Vagina (tissue), 2 donors: ENCODE results near the gene SYT5.

Experiments
- POLR2A ChIP-seq, 2 donors: fragments of 450-650 bp; IDR thresholded peaks; one replicate each; pipeline ENCODE4 v1.6.1; 2017; ENCODE audit warnings: antibody characterized with exemption in 2 of 2, mild to moderate bottlenecking in 2 of 2, moderate library complexity in 2 of 2
- POLR2AphosphoS5 ChIP-seq, 2 donors: sonication (generic); formaldehyde crosslinking; IDR thresholded peaks; one replicate each; pipeline ENCODE4 v1.9.0; 2017; ENCODE audit warnings: antibody characterized with exemption in 2 of 2, mild to moderate bottlenecking in 2 of 2, low read depth in 1 of 2; ENCODE audit not compliant: insufficient read depth in 1 of 2
- TF ChIP-seq, protein P1 (sequence below), 3 experiments: fragments of 450-650 bp in 2 of 3; fragments of 200-600 bp in 1 of 3; sonication (generic) in 1 of 3; IDR thresholded peaks; one replicate each; pipeline ENCODE4 v1.5.1; 2017 to 2019; ENCODE audit warnings: antibody characterized with exemption in 3 of 3, mild to moderate bottlenecking in 2 of 3, moderate library complexity in 2 of 3

DNA sequence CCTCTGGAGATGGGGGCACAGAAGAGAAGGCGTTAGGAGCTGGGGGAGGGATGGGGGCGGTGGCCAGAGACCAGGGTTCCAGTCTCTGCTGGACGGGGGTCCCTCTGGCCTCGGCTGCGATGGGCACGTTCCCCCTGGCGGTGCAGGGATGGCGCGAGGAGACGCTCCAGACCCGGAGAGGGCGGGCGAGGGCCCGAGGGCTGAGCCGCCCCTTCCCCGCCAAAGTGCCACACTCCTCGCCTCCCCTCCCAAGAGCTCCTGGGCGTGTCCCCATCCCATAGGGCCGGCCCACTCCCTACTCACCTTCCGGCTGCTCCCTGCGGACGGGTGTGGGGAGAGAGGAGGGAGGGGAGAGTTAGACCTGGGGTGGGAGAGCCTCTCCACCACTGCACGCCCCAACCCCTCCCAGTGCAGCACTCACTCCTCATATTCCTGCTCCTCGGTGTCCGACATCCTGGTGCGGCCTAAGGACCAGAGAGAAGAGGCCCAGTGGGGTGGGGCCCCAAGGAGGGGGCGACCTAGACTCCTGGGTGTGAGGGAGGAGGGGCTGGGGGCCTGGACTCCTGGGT is 33.3 kb downstream of the SYT5 start:
- TF ChIP-seq, protein P1, sequence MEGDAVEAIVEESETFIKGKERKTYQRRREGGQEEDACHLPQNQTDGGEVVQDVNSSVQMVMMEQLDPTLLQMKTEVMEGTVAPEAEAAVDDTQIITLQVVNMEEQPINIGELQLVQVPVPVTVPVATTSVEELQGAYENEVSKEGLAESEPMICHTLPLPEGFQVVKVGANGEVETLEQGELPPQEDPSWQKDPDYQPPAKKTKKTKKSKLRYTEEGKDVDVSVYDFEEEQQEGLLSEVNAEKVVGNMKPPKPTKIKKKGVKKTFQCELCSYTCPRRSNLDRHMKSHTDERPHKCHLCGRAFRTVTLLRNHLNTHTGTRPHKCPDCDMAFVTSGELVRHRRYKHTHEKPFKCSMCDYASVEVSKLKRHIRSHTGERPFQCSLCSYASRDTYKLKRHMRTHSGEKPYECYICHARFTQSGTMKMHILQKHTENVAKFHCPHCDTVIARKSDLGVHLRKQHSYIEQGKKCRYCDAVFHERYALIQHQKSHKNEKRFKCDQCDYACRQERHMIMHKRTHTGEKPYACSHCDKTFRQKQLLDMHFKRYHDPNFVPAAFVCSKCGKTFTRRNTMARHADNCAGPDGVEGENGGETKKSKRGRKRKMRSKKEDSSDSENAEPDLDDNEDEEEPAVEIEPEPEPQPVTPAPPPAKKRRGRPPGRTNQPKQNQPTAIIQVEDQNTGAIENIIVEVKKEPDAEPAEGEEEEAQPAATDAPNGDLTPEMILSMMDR (IDR thresholded peaks at IDR 0.05) = no peak
- no peak for TF ChIP-seq POLR2AphosphoS5 (IDR thresholded peaks at IDR 0.05; ENCODE audit: insufficient read depth in 1 of 2, low read depth in 1 of 2)
- TF ChIP-seq POLR2A (IDR thresholded peaks at IDR 0.05) = no peak
